22Rv1 (cell line): ENCODE results near the gene NGDN.

Experiments
- ZFX ChIP-seq: fragments of 450-650 bp; IDR thresholded peaks from 2 replicates; pipeline ENCODE4 v1.6.1; 2017; ENCODE audit warnings: antibody characterized with exemption, borderline replicate concordance
- TF ChIP-seq, protein P1 (sequence below): fragments of 450-650 bp; IDR thresholded peaks from 2 replicates; pipeline ENCODE4 v1.5.1; 2017; ENCODE audit warnings: mild to moderate bottlenecking

DNA sequence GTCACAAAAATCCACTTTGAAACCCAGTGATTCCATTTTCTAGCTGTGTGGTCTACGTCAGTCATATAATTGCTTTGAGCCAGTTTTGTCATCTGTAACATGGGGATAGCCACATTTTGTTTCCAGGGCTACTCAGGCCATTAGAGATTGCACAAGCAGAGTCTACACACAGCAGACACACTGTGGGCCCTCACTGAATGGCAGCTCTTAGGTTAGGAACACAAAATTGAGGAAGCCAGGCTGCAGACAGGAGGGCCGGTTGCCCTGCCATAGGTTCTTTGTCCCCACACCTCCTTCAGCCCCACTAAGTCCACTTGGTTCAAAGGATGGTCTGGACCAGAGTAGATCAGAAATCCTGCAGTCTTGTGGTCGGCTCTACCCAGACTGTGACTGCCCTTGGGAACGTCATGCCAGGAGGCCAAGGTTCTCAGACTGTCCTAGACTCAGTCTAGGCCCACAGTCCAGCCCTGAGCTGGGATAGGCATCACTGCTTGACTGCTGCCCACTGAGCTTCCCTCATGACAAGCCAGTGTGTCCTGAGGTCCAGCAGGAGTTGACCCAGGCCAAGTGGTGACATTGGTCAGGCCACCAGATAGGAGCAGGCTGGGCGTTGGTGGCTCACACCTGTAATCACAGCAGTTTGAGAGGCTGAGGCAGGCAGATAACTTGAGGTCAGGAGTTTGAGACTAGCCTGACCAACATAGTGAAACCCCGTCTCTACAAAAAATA is 30.2 kb upstream of the NGDN start:
- TF ChIP-seq, protein P1, sequence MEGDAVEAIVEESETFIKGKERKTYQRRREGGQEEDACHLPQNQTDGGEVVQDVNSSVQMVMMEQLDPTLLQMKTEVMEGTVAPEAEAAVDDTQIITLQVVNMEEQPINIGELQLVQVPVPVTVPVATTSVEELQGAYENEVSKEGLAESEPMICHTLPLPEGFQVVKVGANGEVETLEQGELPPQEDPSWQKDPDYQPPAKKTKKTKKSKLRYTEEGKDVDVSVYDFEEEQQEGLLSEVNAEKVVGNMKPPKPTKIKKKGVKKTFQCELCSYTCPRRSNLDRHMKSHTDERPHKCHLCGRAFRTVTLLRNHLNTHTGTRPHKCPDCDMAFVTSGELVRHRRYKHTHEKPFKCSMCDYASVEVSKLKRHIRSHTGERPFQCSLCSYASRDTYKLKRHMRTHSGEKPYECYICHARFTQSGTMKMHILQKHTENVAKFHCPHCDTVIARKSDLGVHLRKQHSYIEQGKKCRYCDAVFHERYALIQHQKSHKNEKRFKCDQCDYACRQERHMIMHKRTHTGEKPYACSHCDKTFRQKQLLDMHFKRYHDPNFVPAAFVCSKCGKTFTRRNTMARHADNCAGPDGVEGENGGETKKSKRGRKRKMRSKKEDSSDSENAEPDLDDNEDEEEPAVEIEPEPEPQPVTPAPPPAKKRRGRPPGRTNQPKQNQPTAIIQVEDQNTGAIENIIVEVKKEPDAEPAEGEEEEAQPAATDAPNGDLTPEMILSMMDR = no peak
- no peak for TF ChIP-seq ZFX
